Measurements from ENCODE around the gene BCL6.

DNA sequence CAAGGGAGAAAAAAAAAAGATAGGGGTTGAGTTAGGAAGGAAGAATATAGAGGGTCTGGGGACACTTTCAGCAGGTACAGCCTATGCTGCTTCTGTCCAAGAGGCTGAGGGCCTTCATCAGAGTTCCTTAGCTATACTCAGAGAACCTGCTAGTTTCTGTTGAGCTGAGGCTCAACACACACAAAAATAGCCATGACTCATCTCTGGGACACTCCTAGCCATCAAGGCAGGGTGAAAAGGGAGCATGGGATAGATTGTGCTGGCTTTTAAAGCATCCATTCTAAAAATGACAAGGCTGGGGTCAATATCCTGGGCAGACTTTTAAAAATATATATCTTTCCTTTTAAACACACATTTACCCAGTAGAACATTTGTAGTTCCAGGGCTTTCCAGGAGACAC, 40.1 kb downstream of the BCL6 start:
- TF ChIP-seq, protein P1, sequence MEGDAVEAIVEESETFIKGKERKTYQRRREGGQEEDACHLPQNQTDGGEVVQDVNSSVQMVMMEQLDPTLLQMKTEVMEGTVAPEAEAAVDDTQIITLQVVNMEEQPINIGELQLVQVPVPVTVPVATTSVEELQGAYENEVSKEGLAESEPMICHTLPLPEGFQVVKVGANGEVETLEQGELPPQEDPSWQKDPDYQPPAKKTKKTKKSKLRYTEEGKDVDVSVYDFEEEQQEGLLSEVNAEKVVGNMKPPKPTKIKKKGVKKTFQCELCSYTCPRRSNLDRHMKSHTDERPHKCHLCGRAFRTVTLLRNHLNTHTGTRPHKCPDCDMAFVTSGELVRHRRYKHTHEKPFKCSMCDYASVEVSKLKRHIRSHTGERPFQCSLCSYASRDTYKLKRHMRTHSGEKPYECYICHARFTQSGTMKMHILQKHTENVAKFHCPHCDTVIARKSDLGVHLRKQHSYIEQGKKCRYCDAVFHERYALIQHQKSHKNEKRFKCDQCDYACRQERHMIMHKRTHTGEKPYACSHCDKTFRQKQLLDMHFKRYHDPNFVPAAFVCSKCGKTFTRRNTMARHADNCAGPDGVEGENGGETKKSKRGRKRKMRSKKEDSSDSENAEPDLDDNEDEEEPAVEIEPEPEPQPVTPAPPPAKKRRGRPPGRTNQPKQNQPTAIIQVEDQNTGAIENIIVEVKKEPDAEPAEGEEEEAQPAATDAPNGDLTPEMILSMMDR (IDR thresholded peaks at IDR 0.05; ENCODE audit: insufficient read depth, low read depth, low read length), result no peak
- no peak for TF ChIP-seq EZH2 (IDR thresholded peaks at IDR 0.05; ENCODE audit: insufficient read depth, low read length)
